ENCODE data around the gene DRD1. TPM values are rescaled to one million over a fixed set of nuclear protein-coding genes. Genes with fewer than 3 reads are reported as not detected.

Gene DRD1
- total RNA-seq, 3 donors from 2014 or later = under 0.01 to 0.33 TPM; not detected in 1

- Histone ChIP-seq H3K27ac (no peak overlapping the region), H3K9me3 (no peaks in the 10 kb centered on the region), H3K4me3 (no peak overlapping the region), H3K36me3 (no peaks in the 10 kb centered on the region), H3K27me3 (no peaks in the 10 kb centered on the region), H3K4me1 (peaks cover 0 to 6% of the 10 kb centered on the region in 2 donors)
- TF ChIP-seq POLR2A (IDR thresholded peaks at IDR 0.05) (no peak), CTCF (IDR thresholded peaks at IDR 0.05) (no peak), POLR2AphosphoS5 (IDR thresholded peaks at IDR 0.05) (no peak)
- intact Hi-C loops (cut with DNase I; ENCODE audit: low total_unique reads) = no loop called here
- DNase-seq (ENCODE audit: low spot score in 2 of 2) = no peak
Measured at GRCh38 chr5:175469916-175470315, 25.9 kb upstream of the DRD1 start.

DNA sequence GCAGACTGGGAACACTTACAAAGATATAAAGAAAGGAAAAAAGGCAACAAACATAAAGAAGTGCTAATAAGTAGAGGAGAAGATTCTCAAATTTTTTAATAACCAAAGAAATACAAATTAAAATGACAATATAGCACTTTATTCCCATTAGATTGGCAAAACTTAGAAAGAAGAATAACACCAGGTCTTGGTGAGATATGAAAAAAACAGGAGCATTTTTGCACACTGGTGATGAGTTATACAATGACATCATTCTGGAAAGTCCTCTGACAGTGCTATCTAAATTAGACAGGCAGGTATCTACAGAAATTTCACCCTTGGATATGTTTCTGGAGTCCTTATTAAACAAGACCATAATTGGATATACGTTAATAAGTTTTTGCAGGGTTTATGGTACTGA lies 24.9 kb upstream of the DRD1 start:
- DNase-seq (ENCODE audit: low spot score in 2 of 2) = no peak
- Histone ChIP-seq H3K9me3 (no peaks in the 10 kb centered on the region), H3K27me3 (no peaks in the 10 kb centered on the region), H3K4me1 (peaks cover 0 to 6% of the 10 kb centered on the region in 2 donors), H3K27ac (no peak overlapping the region), H3K36me3 (no peaks in the 10 kb centered on the region), H3K4me3 (no peak overlapping the region)
- intact Hi-C loops (cut with DNase I; ENCODE audit: low total_unique reads) = no loop called here
- TF ChIP-seq POLR2A (IDR thresholded peaks at IDR 0.05) (no peak), POLR2AphosphoS5 (IDR thresholded peaks at IDR 0.05) (no peak), CTCF (IDR thresholded peaks at IDR 0.05) (no peak)

DNA sequence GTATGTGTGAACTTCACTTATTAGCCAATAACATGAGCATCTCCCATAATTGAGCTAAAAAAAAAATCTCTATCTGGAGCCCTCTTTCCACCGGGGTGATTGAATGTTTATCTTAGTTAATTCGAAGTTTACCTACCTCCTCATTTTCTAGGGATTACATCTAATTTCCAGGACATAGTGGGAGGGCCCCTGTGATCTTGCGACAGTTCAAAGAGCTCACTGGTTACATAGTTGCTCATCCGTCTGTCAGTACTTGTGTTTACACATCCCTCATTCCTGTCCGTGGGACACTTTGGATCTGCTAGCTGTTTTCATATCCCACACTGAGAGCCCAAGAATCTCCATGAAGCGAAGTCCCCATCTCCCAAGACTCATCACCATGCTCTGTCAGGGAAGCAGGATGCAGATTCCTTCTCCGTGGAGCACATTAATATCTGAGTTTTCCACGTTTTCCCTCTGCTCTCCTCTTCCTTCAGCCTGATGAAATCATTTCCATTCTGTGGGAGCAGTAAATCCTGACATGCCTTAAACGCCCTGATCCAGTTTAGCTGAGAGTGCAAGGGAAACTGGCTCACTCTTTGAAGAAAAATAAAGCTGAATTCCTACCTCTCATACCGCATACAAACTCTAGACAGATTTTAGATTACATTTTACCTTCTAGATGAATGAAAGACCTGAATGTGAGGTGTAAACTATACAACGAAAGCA lies 24.2 kb upstream of the DRD1 start:
- Histone ChIP-seq H3K27me3 (no peaks in the 10 kb centered on the region), H3K27ac (no peak overlapping the region), H3K4me3 (no peak overlapping the region), H3K36me3 (no peaks in the 10 kb centered on the region), H3K4me1 (peaks cover 0 to 6% of the 10 kb centered on the region in 2 donors), H3K9me3 (no peaks in the 10 kb centered on the region)
- no peak for DNase-seq (ENCODE audit: low spot score in 2 of 2)
- intact Hi-C loops (cut with DNase I; ENCODE audit: low total_unique reads) = no loop called here
- no peak for TF ChIP-seq POLR2AphosphoS5 (IDR thresholded peaks at IDR 0.05)
- no peak for TF ChIP-seq POLR2A (IDR thresholded peaks at IDR 0.05)
- TF ChIP-seq CTCF (IDR thresholded peaks at IDR 0.05) = no peak

GRCh38 chr5:175466700-175467318 lies 22.8 kb upstream of the DRD1 start:
- peak overlapping the region in 1 of 2 donors; percentile 61 for H3K27ac ChIP-seq
- TF ChIP-seq POLR2A (IDR thresholded peaks at IDR 0.05) = no peak
- no peak for TF ChIP-seq CTCF (IDR thresholded peaks at IDR 0.05)
- peak in 1 of 3 donors; percentile 20 for TF ChIP-seq POLR2AphosphoS5 (IDR thresholded peaks at IDR 0.05)
- intact Hi-C loops (cut with DNase I; ENCODE audit: low total_unique reads) = no loop called here
- H3K9me3 ChIP-seq = no peaks in the 10 kb centered on the region
- peaks cover 0 to 6% of the 10 kb centered on the region in 2 donors for H3K4me1 ChIP-seq
- H3K27me3 ChIP-seq = no peaks in the 10 kb centered on the region
- peak overlapping the region in 1 of 3 donors; percentile 7 for H3K4me3 ChIP-seq
- H3K36me3 ChIP-seq = no peaks in the 10 kb centered on the region
- DNase-seq (ENCODE audit: low spot score in 2 of 2) = peak in 1 of 2 donors; percentile 73

DNA sequence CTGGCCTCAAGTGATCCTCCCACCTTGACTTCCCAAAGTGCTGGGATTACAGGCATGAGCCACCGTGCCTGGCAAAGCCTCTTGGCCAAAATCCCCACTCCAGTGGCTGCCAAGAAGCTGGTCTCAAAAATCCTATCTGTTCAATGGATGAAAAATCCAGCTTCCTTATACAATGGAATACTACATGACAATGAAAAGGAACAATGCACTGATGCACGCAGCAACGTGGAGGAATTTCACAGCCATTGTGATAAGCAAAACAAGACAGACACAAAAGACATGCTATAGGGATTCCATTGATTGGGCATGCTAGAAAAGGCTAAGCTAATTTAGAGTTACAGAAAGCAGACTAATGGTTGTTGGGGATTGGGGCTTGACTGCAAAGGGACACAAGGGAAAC lies 21.3 kb upstream of the DRD1 start:
- DNase-seq (ENCODE audit: low spot score in 2 of 2) = no peak
- Histone ChIP-seq H3K27me3 (no peaks in the 10 kb centered on the region), H3K27ac (no peak overlapping the region), H3K4me1 (peaks cover 0 to 6% of the 10 kb centered on the region in 2 donors), H3K4me3 (no peak overlapping the region), H3K9me3 (no peaks in the 10 kb centered on the region), H3K36me3 (no peaks in the 10 kb centered on the region)
- intact Hi-C loops (cut with DNase I; ENCODE audit: low total_unique reads) = no loop called here
- TF ChIP-seq POLR2A (IDR thresholded peaks at IDR 0.05) (no peak), POLR2AphosphoS5 (IDR thresholded peaks at IDR 0.05) (no peak), CTCF (IDR thresholded peaks at IDR 0.05) (no peak)
